ENCODE measurements around the gene LTBP3.
"Not testable (repeated sequence)": the region's sequence is repeated elsewhere in the genome, so short reads cannot be mapped to it uniquely, and the experiment has no call there.

Gene LTBP3

GRCh38 chr11:65571420-65571819, 13.3 kb upstream of the LTBP3 start:
- no peak for DNase-seq

GRCh38 chr11:65569973-65570918, 12.1 kb upstream of the LTBP3 start, which contains the start of gene ZNRD2:
ZNRD2 (plus strand) TSS chr11:65570477; CDS start chr11:65570492, 15 bp downstream.
- DNase-seq = peak; percentile 97 to 99 (median 98)

- DNase-seq = peak in 2 of 4 experiments; percentile 69 to 77
Measured at GRCh38 chr11:65569164-65569972, 11.2 kb upstream of the LTBP3 start.

GRCh38 chr11:65565624-65566453, 7.7 kb upstream of the LTBP3 start:
- no peak for DNase-seq

- not testable (repeated sequence) for DNase-seq
Measured at GRCh38 chr11:65564879-65565559, 6.9 kb upstream of the LTBP3 start.

GRCh38 chr11:65563601-65564000, 5.4 kb upstream of the LTBP3 start:
- no peak for DNase-seq

GRCh38 chr11:65562788-65563187, 4.6 kb upstream of the LTBP3 start:
- DNase-seq = no peak

- DNase-seq = no peak
Measured at GRCh38 chr11:65562020-65562419, 3.9 kb upstream of the LTBP3 start.

GRCh38 chr11:65560555-65561418, 2.6 kb upstream of the LTBP3 start:
- DNase-seq = no peak

- no peak for DNase-seq
Measured at GRCh38 chr11:65559951-65560537, 1.9 kb upstream of the LTBP3 start.

GRCh38 chr11:65559535-65559934, 1.4 kb upstream of the LTBP3 start:
- DNase-seq = no peak

GRCh38 chr11:65558930-65559509, 861 bp upstream of the LTBP3 start:
- DNase-seq = no peak

- no peak for DNase-seq
Measured at GRCh38 chr11:65557280-65558001, 718 bp downstream of the LTBP3 start.

- DNase-seq = no peak
Measured at GRCh38 chr11:65556470-65557279, 1.5 kb downstream of the LTBP3 start.

GRCh38 chr11:65555693-65556231, 2.4 kb downstream of the LTBP3 start:
- DNase-seq = no peak

- DNase-seq = no peak
Measured at GRCh38 chr11:65554842-65555430, 3.2 kb downstream of the LTBP3 start.

GRCh38 chr11:65554057-65554818, 3.9 kb downstream of the LTBP3 start:
- no peak for DNase-seq

All from activated naive CD4-positive, alpha-beta T cell (primary cell).